Measurements from ENCODE around the gene ASB1.

The ASB1 gene

DNA sequence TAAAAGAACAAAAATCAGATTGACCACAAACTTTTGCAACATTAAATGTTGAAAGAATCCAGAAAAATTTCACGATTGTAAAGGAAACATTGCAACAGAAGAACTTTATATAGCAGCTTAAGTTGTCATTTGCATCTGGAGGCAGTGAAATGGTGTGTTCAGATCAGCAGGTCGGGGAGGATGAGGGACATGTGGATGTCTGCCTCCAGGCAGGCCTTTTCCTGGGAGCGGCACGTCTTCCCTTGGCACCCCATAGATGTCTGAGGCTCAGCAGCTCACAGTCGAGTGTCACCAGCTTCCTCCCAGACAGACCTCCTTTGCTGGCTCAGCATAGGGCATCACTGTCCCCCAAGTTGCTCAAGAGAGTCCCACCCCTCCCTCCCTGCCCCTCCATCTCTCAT lies 44.3 kb upstream of the ASB1 start:
- TF ChIP-seq, protein P1, sequence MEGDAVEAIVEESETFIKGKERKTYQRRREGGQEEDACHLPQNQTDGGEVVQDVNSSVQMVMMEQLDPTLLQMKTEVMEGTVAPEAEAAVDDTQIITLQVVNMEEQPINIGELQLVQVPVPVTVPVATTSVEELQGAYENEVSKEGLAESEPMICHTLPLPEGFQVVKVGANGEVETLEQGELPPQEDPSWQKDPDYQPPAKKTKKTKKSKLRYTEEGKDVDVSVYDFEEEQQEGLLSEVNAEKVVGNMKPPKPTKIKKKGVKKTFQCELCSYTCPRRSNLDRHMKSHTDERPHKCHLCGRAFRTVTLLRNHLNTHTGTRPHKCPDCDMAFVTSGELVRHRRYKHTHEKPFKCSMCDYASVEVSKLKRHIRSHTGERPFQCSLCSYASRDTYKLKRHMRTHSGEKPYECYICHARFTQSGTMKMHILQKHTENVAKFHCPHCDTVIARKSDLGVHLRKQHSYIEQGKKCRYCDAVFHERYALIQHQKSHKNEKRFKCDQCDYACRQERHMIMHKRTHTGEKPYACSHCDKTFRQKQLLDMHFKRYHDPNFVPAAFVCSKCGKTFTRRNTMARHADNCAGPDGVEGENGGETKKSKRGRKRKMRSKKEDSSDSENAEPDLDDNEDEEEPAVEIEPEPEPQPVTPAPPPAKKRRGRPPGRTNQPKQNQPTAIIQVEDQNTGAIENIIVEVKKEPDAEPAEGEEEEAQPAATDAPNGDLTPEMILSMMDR (conservative IDR thresholded peaks at IDR 0.05), result no peak
- TF ChIP-seq ZFX (IDR thresholded peaks at IDR 0.05), result no peak
- H3K27ac ChIP-seq, result no peak overlapping the region

DNA sequence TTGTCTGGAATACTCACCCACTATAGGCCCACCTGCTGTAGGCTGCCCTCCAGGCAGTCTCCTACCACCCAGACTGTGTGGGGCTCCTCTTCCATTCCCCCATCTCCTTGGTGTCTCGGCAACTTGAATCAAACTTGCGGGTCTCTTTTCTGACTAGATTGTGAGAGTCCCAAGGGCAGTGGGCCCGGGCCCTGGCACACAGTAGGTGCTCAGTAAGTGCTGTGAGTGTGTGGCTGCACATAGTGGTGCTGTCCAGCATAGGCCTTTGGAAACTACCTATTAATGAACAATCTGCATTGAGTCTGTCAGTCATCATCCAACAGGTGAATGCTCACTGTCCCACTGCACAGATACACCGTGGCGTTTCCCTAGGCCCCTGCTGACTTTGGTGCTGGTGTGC lies 43.6 kb upstream of the ASB1 start:
- no peak overlapping the region for H3K27ac ChIP-seq
- TF ChIP-seq, protein P1 (conservative IDR thresholded peaks at IDR 0.05), result no peak
- TF ChIP-seq ZFX (IDR thresholded peaks at IDR 0.05), result no peak

DNA sequence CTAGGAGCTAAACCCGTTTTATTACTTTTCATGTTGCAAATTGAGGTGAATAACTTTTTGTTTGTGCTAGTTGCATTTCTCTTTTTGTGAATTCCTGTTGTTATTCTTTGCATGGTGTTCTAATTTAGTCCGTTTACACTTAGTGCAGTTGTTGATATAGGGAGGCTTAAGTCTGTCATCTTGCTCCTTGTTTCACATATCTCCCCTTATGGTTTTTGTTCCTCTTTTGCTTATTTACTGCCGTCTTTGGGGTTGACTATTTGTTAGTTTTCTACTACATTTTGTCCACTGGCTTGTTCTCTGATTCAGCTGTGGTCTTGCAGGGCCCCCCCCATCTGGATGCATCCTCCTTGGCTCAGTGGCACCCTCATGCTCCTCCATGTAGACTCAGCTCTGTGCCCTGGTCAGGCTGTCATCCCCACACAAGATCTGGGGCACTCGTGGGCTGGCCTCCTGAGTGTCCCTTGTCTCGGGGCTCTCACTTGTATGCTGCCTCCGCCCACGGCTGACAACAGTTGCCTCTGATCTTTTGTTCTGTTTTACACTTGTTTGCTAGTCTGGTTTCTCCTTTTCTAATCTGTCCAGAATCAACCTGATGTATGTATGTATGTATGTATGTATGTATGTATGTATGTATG lies 42.9 kb upstream of the ASB1 start:
- no peak overlapping the region for H3K27ac ChIP-seq
- TF ChIP-seq, protein P1 (conservative IDR thresholded peaks at IDR 0.05), result no peak
- TF ChIP-seq ZFX (IDR thresholded peaks at IDR 0.05), result no peak

DNA sequence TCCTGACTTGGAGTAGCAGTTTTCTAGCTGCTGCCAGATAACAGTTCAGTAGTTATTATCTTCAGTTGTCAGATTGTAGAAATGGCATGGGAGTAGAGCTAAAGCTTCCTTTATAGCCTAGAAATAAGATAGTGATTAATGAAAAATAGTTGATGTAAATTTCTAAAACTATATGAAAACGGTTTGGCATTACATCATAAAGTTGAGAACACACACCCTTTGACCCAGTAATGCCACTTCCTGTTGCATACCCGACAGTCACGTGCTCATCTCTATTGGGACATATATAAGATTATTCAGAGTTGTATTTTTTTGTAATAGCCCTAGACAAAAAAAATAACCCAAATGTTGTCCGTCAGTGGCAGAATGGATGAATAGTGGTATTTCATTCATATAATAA lies 39.4 kb upstream of the ASB1 start:
- no peak overlapping the region for H3K27ac ChIP-seq
- TF ChIP-seq, protein P1 (conservative IDR thresholded peaks at IDR 0.05), result no peak
- no peak for TF ChIP-seq ZFX (IDR thresholded peaks at IDR 0.05)

DNA sequence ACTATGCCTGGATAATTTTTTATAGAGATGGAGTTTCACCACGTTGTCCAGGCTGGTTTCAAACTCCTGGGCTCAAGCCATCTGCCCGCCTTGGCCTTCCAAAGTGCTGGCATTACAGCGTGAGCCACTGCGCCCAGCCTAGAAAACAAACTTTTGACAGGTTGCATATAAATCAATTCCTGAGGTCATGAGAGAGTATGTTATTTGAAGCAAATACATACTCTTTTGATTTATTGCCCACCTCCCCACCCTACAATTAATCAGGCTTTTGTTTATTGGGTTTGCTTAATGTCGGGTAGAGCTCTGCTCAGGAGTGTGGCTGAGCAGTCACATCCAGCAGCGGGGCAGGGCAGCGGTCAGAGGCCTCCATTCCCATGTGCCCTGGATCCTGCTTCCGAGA lies 37.9 kb upstream of the ASB1 start:
- TF ChIP-seq ZFX (IDR thresholded peaks at IDR 0.05), result no peak
- TF ChIP-seq, protein P1 (conservative IDR thresholded peaks at IDR 0.05), result no peak

DNA sequence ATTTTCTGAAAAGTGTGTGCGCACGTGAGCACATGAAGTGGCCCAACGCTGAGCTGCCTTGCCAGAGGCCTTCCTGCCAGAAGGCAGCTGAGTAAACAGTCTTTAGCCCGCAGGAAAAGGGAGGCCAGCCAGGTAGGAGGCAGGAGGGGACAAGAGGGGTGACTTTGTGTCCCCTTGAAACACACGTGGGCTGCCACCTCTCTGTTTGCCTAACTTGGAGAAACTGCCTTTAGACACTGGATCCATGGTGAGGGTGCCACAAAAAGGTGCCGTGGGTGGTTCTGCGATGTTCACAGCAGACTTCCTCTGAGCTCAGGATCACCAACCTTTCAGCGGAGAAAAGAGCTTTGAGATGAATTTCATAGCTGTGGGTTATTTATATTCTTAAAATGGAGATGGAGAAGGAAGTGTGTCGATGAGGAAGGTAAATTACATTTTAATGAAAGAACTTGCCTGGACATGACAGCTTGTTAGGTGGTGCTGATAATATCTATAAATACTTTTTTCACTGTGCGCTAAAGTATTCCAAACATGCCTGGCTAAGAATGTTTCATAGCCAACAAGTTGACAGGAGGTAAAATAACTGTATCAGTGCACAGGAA lies 36.6 kb upstream of the ASB1 start:
- TF ChIP-seq, protein P1 (conservative IDR thresholded peaks at IDR 0.05), result no peak
- TF ChIP-seq ZFX (IDR thresholded peaks at IDR 0.05), result no peak
- H3K27ac ChIP-seq, result peak overlapping the region; percentile 79

More for the DNA sequence above, 37.9 kb upstream of the ASB1 start:
- H3K27ac ChIP-seq, result peak overlapping the region; percentile 28; the same call in 1 of the 2 replicates

DNA sequence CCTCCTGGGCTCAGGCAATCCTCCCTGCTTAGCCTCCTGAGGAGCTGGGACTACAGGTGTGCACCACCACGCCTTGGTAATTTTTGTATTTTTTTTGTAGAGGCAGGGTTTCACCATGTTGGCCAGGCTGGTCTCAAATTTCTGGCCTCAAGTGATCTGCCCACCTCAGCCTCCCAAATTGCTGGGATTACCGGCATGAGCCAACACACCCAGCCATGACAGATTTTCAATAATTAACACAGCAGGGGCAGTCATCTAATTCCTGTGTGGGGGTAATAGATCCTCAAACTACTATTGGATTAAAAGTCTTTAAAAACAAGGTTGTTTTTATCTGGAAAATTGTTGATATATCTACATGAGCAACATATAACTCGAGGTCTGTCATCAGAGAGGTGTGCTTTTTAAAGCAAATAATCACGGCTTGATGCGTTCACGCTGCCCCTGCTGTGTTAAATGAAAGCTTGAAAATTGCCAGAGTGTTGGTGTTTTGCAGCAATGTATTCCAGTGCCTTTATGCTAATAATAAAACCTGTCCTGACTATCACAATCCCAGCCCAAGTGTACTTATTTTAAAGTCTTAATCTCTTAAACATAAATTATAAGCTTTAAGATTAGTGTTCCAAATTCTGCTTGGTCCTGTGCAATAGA lies 35.6 kb upstream of the ASB1 start:
- peak overlapping the region; percentile 79 for H3K27ac ChIP-seq

More for the DNA sequence above, 35.6 kb upstream of the ASB1 start:
- TF ChIP-seq, protein P1 (conservative IDR thresholded peaks at IDR 0.05), result no peak
- TF ChIP-seq ZFX (IDR thresholded peaks at IDR 0.05), result no peak

Measured in C4-2B (cell line).